ENCODE measurements around the gene IGDCC3.
A peak's percentile ranks its signal among the peaks of the same experiment; 100 is the strongest.

The IGDCC3 gene

GRCh38 chr15:65390447-65390846, 12.6 kb upstream of the IGDCC3 start:
- ATAC-seq (replicated peaks): no peak
- no peaks in the 10 kb centered on the region for H3K9me3 Mint-ChIP-seq
- peaks cover 55 to 68% of the 10 kb centered on the region in 2 donors for H3K27me3 Mint-ChIP-seq
- H3K27ac Mint-ChIP-seq: no peak overlapping the region
- peaks cover 4% of the 10 kb centered on the region in 2 donors for H3K4me1 Mint-ChIP-seq (ENCODE audit: low read depth in 2 of 2)
- H3K4me3 Mint-ChIP-seq: no peak overlapping the region
- no peaks in the 10 kb centered on the region for H3K36me3 Mint-ChIP-seq (ENCODE audit: insufficient read depth)
- DNase-seq: no peak

DNA sequence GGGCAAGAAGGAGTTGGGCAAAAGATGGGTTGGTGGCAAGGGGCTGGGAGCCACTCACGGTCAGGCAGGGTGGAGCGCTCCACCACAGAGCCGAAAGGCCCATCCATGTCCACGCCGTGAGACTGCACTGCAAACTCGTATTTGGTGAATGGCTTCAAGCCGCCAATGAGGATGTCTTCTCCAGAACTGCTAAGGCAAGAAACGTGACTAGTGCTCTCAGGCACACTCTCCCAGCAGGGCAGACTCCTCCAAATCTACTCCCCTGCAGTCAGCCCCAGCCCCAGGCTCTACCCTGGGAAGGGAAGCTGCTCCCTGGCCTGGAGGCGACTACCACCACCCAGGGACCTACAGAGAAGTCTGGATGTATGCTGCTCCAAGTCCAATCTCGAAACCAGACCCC, 11.4 kb upstream of the IGDCC3 start:
- ATAC-seq (replicated peaks) (no peak), DNase-seq (no peak)
- Mint-ChIP-seq H3K27me3 (peaks cover 43 to 56% of the 10 kb centered on the region in 2 donors), H3K27ac (no peak overlapping the region), H3K4me3 (no peak overlapping the region), H3K9me3 (no peaks in the 10 kb centered on the region), H3K36me3 (ENCODE audit: insufficient read depth) (no peaks in the 10 kb centered on the region), H3K4me1 (ENCODE audit: low read depth in 2 of 2) (peaks cover 13% of the 10 kb centered on the region in 2 donors)

DNA sequence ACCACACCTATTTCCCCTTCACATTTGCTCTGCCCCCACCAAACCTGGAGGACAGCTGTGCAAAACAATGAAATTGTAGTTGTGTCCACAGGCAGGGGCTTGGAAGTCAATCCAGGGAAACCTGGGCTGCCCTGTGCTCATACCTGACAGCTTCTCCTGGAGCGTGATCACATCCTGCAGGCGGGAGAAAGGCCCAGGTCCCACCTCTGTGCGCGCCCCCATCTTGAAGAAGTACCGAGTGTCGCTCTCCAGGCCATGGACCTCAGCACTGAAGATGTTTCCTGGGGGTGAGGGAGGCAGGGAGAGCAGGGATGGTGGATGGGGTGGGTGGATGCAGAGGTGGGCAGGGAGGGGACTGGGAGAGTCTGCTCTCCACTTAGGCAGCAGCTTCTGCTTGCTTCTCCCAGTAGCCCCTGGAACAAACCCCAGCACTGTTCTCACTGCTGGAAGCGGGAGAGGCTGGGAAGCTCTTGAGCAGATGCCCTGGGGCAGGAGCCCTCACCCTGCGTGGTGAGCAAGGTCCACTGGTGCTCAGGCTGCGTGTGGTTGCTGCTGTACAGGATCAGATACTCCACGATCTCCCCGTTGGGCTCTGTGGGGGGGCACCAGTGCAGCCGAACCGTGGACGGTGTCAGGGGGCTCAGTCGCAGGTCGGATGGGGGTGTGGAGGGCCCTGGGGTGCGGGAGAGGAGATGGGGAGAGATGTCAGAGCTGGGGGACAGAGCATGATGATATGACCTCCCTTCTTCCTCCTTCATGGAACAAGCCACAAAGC, 10.7 kb upstream of the IGDCC3 start:
- Mint-ChIP-seq H3K4me3 (no peak overlapping the region), H3K36me3 (ENCODE audit: insufficient read depth) (no peaks in the 10 kb centered on the region), H3K27ac (no peak overlapping the region), H3K27me3 (peaks cover 36 to 48% of the 10 kb centered on the region in 2 donors), H3K9me3 (no peaks in the 10 kb centered on the region), H3K4me1 (ENCODE audit: low read depth in 2 of 2) (peaks cover 16 to 17% of the 10 kb centered on the region in 2 donors)
- DNase-seq: no peak
- no peak for ATAC-seq (replicated peaks)

DNA sequence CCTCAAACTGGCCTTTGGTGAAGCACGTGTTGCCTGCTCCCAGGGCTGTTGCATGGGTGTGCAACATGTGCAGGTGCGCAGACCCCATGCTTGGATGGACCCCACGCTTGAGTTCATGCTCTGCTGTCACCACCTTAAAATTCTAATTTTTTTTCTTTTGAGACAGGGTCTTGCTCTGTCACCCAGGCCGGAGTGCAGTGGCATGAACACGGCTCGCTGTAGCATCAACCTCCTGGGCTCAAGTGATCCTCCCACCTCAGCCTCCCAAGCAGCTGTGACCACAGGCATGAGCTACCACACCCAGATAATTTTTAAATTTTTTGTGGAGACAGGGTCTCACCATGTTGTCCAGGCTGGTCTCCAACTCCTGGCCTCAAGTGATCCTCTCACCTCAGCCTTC, 9.1 kb upstream of the IGDCC3 start:
- Mint-ChIP-seq H3K4me3 (peak overlapping the region in 1 of 2 donors; percentile 19), H3K27me3 (peaks cover 20 to 32% of the 10 kb centered on the region in 2 donors), H3K27ac (no peak overlapping the region)

DNA sequence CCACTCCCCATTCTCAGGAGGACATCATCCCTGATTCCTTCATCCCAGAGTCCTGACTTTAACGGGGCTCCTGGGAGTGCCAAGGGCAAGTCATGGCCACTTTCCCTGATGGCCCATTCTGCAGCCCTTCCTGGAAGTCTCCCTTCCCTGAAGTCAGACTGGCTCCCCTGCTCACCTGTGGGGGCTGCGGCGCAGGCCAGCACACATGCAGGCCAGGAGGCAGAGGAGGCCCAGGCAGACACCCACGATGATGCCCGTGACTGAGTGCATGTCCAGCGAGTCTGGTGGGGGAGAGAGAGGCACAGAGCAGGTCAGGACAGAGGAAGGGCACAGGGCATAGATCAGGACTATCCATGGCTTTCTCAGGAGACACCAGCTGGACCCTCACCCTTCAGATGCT, 8.6 kb upstream of the IGDCC3 start:
- DNase-seq (no peak), ATAC-seq (replicated peaks) (no peak)
- peaks cover 17 to 20% of the 10 kb centered on the region in 2 donors for H3K4me1 Mint-ChIP-seq (ENCODE audit: low read depth in 2 of 2)
- no peak overlapping the region for H3K27ac Mint-ChIP-seq
- peaks cover 15 to 27% of the 10 kb centered on the region in 2 donors for H3K27me3 Mint-ChIP-seq
- no peaks in the 10 kb centered on the region for H3K9me3 Mint-ChIP-seq
- no peak overlapping the region for H3K4me3 Mint-ChIP-seq
- no peaks in the 10 kb centered on the region for H3K36me3 Mint-ChIP-seq (ENCODE audit: insufficient read depth)

More for the DNA sequence above, 9.1 kb upstream of the IGDCC3 start:
- Mint-ChIP-seq H3K4me1 (ENCODE audit: low read depth in 2 of 2) (peaks cover 17 to 19% of the 10 kb centered on the region in 2 donors), H3K9me3 (no peaks in the 10 kb centered on the region), H3K36me3 (ENCODE audit: insufficient read depth) (no peaks in the 10 kb centered on the region)
- no peak for ATAC-seq (replicated peaks)
- no peak for DNase-seq

- ATAC-seq (replicated peaks): no peak
- peaks cover 12 to 23% of the 10 kb centered on the region in 2 donors for H3K27me3 Mint-ChIP-seq
- peak overlapping the region; percentile 87 to 91 for H3K27ac Mint-ChIP-seq
Measured at GRCh38 chr15:65385870-65386258, 8.1 kb upstream of the IGDCC3 start.

GRCh38 chr15:65384895-65385869, 7.4 kb upstream of the IGDCC3 start:
- H3K27me3 Mint-ChIP-seq: peaks cover 12 to 26% of the 10 kb centered on the region in 2 donors
- peak; percentile 82 to 85 (median 82) for DNase-seq
- peak overlapping the region; percentile 87 to 91 for H3K27ac Mint-ChIP-seq
- no peaks in the 10 kb centered on the region for H3K9me3 Mint-ChIP-seq
- H3K36me3 Mint-ChIP-seq (ENCODE audit: insufficient read depth): no peaks in the 10 kb centered on the region
- peak overlapping the region; percentile 90 to 93 for H3K4me3 Mint-ChIP-seq
- H3K4me1 Mint-ChIP-seq (ENCODE audit: low read depth in 2 of 2): peaks cover 17 to 20% of the 10 kb centered on the region in 2 donors
- peak; percentile 86 for ATAC-seq (replicated peaks)

More at GRCh38 chr15:65385870-65386258, 8.1 kb upstream of the IGDCC3 start:
- Mint-ChIP-seq H3K4me3 (peak overlapping the region; percentile 90 to 93), H3K4me1 (ENCODE audit: low read depth in 2 of 2) (peaks cover 17 to 20% of the 10 kb centered on the region in 2 donors), H3K36me3 (ENCODE audit: insufficient read depth) (no peaks in the 10 kb centered on the region), H3K9me3 (no peaks in the 10 kb centered on the region)
- DNase-seq: no peak

GRCh38 chr15:65384505-65384894, 6.7 kb upstream of the IGDCC3 start:
- Mint-ChIP-seq H3K36me3 (ENCODE audit: insufficient read depth) (no peaks in the 10 kb centered on the region), H3K4me3 (peak overlapping the region; percentile 90 to 93), H3K4me1 (ENCODE audit: low read depth in 2 of 2) (peaks cover 17 to 20% of the 10 kb centered on the region in 2 donors), H3K27ac (peak overlapping the region; percentile 87 to 91), H3K27me3 (peaks cover 12 to 26% of the 10 kb centered on the region in 2 donors), H3K9me3 (no peaks in the 10 kb centered on the region)
- DNase-seq: no peak
- peak; percentile 9 for ATAC-seq (replicated peaks)

DNA sequence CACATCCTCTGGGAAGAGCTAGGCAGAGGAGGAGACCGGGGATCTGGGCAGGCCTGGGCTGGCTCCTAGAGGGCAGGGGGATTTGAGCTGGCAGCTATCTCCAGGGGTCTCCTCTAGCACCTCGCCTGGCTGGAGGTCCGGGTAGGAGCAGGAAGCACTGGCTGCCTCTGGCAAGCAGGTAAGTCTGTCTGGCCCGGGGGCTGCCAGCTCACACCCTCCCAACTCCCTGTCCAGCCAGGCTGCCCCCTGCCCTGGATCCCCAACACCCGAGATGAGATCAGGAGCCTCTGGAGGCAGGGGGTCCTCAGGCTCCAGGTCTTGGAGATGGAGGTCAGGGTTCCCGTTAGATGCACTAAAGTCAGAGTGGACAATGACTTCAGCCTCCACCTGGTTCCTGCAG, 6.2 kb upstream of the IGDCC3 start:
- H3K27me3 Mint-ChIP-seq: peaks cover 13 to 26% of the 10 kb centered on the region in 2 donors
- peak overlapping the region; percentile 90 to 93 for H3K4me3 Mint-ChIP-seq
- H3K36me3 Mint-ChIP-seq (ENCODE audit: insufficient read depth): no peaks in the 10 kb centered on the region
- H3K9me3 Mint-ChIP-seq: no peaks in the 10 kb centered on the region
- H3K27ac Mint-ChIP-seq: no peak overlapping the region
- no peak for ATAC-seq (replicated peaks)
- no peak for DNase-seq
- peaks cover 17 to 20% of the 10 kb centered on the region in 2 donors for H3K4me1 Mint-ChIP-seq (ENCODE audit: low read depth in 2 of 2)

GRCh38 chr15:65383456-65383855, 5.7 kb upstream of the IGDCC3 start:
- H3K4me1 Mint-ChIP-seq (ENCODE audit: low read depth in 2 of 2): peaks cover 18 to 22% of the 10 kb centered on the region in 2 donors
- DNase-seq: no peak
- peaks cover 17 to 26% of the 10 kb centered on the region in 2 donors for H3K27me3 Mint-ChIP-seq
- H3K36me3 Mint-ChIP-seq (ENCODE audit: insufficient read depth): no peaks in the 10 kb centered on the region
- no peak overlapping the region for H3K27ac Mint-ChIP-seq
- H3K9me3 Mint-ChIP-seq: no peaks in the 10 kb centered on the region
- H3K4me3 Mint-ChIP-seq: peak overlapping the region in 1 of 2 donors; percentile 93
- no peak for ATAC-seq (replicated peaks)

DNA sequence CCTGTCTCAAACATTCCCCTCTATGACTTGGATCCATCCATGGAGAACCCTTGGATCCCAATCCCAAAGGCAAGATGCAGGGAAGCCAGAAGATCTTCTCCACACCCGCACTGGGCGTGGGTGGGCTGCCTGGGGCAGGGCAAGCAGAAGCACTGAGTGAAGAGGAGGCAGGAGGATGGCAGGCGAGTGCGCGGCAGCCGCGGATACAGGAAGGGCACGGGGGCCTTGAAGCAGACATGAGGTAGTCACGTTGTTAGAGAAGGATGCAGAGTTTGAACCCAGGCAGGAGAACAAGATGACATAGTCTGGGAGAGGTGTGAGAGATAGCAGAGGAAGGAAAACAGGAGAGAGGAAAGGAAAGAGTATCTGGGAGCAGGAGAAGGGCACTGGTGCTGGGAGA, 5.1 kb upstream of the IGDCC3 start:
- ATAC-seq (replicated peaks): no peak
- no peaks in the 10 kb centered on the region for H3K36me3 Mint-ChIP-seq (ENCODE audit: insufficient read depth)
- no peaks in the 10 kb centered on the region for H3K9me3 Mint-ChIP-seq
- peaks cover 19 to 29% of the 10 kb centered on the region in 2 donors for H3K27me3 Mint-ChIP-seq
- no peak for DNase-seq
- no peak overlapping the region for H3K4me3 Mint-ChIP-seq
- H3K4me1 Mint-ChIP-seq (ENCODE audit: low read depth in 2 of 2): peaks cover 20 to 23% of the 10 kb centered on the region in 2 donors
- H3K27ac Mint-ChIP-seq: peak overlapping the region in 1 of 2 donors; percentile 25

DNA sequence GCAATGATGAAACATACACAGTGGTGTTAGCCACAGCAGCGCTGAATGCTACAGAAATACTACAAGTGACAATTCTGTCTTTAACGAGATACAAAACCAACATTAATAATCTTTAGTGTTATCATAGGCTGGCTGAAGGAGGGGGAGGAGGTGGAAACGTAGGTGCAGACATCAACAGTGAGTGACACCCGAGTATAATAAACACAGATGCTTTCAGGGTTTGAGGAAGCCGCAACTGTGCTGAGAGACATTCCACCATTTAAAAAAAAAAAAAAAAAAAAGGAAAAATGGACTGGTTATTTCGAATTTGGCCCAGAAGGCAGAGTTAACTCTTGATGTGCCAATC, 4.3 kb upstream of the IGDCC3 start:
- ATAC-seq (replicated peaks): no peak
- DNase-seq: no peak
- Mint-ChIP-seq H3K4me1 (ENCODE audit: low read depth in 2 of 2) (peaks cover 21 to 24% of the 10 kb centered on the region in 2 donors), H3K4me3 (peak overlapping the region in 1 of 2 donors; percentile 43), H3K27ac (no peak overlapping the region), H3K27me3 (peaks cover 21 to 32% of the 10 kb centered on the region in 2 donors), H3K36me3 (ENCODE audit: insufficient read depth) (no peaks in the 10 kb centered on the region), H3K9me3 (no peaks in the 10 kb centered on the region)

DNA sequence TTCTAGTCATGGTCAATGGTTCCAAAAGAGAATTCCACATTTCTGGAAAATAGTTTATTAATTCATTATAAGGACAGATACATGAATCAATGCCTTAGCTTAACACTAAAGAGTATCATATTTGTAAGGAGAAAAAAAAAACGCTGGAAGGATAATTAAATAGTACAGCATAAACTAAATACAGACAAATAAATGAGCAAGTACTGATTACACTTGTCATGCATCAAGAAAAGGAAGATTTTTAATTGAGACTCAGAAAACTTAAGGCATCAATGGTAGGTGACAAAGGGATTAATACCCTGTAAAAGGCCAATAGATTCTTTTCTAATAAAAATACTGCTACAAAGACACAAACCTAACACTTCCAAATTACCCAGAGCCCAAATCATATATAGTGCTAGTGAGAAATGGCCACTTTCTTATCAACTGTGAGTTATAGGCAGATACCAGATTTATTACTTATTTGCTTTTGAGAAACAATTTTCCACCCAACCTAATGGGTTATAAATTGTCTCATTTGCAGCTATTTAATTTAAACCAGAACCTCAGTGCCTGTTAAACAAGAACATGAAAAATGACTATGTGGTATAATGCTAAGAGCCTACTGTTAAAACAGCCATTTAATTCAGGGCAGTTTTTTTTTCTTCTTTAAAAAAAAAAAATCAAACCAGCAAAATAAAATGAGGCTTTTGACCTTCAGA, 3.8 kb upstream of the IGDCC3 start:
- H3K27ac Mint-ChIP-seq: no peak overlapping the region
- H3K27me3 Mint-ChIP-seq: peaks cover 26 to 37% of the 10 kb centered on the region in 2 donors
- ATAC-seq (replicated peaks) (no peak), DNase-seq (no peak)
- no peaks in the 10 kb centered on the region for H3K9me3 Mint-ChIP-seq
- H3K4me3 Mint-ChIP-seq: peak overlapping the region in 1 of 2 donors; percentile 43
- H3K36me3 Mint-ChIP-seq (ENCODE audit: insufficient read depth): no peaks in the 10 kb centered on the region
- peaks cover 25 to 29% of the 10 kb centered on the region in 2 donors for H3K4me1 Mint-ChIP-seq (ENCODE audit: low read depth in 2 of 2)

Measured in effector memory CD8-positive, alpha-beta T cell (primary cell).